NCI-H1105 (cell line): ENCODE results near the gene ANAPC1.
"Not testable (repeated sequence)": the region's sequence is repeated elsewhere in the genome, so short reads cannot be mapped to it uniquely, and the experiment has no call there.

ENCODE experiments used
- DNase-seq: peaks from one replicate; lab custom pipeline; 2025; lab: John Stamatoyannopoulos, UW

Gene ANAPC1

DNA sequence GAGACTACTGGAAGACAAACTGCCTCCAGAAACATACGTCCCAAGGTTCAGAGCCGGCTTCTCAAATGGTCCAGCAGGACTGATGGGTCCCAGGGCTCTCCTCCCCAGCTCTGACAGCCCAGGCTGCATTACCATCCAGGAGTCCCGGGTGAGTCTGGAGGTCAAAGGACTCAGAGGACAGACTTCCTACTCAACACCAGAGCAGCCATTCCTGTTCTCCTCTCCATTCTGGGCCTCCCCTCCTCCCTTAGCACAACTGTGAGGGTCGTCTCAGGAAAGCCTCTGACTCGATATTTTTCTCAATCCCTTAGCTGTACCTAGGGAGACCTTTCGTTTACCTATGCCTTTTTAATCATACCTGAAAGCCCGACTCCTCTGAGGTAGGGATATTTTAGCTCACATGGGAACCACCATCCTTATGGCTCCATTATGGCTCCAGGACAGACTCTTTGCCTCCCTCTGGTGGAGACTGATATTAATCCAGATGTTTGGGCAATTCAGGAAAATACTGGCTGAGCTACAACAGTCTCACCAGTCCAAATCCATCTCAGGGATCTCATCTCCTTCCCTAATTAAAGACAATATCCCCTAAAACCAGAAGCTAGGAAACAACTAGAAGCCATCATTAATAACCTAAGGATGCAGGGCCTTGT is 70.9 kb downstream of the ANAPC1 start:
- DNase-seq, result not testable (repeated sequence)

DNA sequence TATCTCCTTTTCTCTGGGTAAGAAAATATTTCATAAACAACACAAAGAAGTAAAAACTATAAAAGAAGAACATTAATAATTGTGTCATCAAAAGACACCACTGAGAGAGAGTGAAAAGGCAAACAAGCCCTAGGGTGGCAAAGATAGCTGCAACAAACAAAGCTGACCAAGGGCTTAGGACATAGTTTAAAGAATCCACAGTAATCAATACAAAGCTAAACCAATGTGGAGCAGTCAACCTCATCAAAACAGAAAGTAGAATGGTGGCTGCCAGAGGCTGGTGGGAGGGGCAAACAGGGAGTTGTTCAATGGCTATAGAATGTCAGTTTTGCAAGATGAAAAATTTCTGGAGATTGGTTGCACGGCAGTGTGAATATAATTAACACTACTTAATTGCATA is 93.4 kb downstream of the ANAPC1 start:
- not testable (repeated sequence) for DNase-seq

DNA sequence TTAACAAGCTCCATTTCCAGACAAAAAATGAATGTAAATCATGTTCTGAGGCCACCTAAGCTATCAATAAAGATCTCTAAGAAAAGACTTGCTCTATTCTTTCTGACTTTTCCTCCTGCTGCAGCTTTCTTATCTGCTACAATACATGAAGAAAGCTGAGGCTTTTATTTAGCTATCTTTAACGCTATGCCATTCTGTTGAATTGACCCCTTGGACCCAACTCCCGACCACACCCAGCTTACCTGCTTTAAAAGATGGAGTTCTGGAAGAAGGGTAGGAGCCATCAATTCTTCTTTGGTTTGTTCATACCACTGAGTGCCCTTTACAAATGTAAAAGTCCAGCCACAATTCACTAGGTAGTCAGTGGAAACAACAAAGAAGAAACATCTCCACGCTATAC is 99.9 kb downstream of the ANAPC1 start:
- DNase-seq, result not testable (repeated sequence)

DNA sequence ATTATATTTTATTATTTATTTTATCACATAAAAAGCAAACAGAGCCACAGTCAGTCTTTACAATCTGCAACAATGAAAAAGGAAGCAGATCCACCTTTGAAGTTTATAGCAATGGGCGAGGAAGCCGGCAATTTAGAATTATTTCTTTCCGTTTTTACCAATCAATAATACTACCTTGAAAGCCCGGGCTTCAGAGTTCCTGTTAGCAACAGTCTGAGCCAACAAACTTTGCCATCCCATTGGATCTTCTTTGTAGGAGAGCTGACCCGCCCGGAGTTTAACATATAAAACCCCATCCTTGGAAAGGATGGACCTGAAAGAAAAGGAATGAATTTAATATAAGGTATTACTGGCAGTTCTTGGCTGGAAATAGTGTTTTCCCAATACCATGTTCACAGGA is 101.8 kb downstream of the ANAPC1 start:
- DNase-seq, result not testable (repeated sequence)

DNA sequence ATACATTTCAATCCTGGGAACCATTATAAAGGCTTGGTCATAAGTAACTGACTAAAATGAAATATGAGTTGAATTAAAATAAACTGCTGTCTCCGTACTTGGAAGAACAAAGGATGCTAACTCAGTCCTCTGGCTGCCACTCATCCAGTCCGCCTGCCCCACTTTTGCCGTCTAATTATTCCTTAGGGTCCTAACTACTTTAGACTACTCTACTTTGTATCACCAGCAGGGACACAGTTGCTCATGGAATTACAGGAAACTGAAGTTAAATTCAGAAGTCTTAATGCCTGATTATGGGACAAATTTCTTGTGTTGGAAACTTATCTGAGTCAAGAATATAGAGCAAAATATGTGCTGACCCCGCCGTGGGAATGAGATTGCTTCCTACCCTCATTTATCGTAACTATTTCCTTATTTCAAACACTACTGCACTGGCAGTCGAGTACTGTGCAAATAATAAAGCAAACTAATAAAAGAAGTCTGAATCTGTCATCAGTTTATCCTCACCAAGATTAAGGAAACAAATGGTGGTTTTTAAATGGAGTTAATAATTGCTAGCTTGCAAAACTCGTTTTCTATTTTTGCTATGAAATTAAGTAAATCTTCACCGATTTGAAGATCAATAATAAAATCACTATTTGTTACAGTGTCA is 102.4 kb downstream of the ANAPC1 start:
- DNase-seq, result not testable (repeated sequence)

DNA sequence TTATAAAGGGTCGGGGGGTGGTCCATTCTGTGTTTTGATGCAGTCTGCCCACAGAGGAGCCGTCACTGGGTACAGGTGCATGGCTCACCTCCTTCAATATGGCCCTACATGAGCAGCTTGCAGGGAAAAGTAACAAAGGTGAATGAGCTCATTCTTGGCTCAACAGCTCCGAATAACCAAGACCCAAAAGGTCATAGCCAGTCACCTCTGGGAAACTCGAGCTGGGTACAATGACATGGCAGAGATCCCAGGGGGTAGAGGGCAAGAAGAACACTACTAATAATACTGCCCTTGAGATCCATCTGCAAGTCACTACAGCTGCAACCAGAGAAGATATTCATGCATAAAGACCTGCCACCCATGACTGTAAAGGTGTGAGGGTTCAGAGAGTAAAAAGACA is 106.8 kb downstream of the ANAPC1 start:
- not testable (repeated sequence) for DNase-seq

DNA sequence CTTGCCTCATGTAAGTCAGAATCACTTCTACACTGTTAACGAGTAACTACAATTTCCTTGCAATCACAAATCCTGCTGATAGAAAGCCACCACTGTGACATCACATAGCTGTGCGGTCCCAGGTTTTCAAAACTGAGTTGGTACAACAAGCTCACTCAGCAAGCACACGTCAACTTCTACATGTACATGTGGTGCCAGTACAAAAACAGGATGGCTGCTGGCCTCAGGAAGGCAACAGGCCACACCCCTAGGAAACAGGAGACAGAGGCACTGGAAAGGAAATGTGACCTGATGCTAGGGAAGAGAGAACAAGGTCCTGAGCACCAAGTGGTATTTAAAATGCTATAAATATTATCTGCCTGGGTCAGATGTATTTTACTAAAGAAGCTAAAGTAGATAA is 107.7 kb downstream of the ANAPC1 start:
- not testable (repeated sequence) for DNase-seq

DNA sequence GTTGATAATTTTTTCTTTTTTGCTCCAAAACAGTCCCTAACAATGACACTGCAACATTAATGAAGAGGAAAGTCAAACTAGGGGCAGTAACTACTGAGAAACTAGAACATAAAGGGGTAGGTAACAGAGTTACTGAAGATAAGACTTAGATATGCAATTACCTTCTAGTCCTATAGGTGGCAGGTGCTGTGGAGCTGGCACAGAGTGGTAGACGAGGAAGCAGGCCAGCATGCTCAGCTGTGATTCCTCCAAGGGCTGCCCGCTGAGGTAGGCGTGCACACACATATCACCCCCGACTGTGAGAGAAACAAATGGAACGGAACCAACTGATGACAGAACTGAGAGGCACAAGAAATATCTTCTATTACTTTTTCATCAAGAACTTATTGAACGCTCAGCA is 111.8 kb downstream of the ANAPC1 start:
- DNase-seq, result not testable (repeated sequence)

DNA sequence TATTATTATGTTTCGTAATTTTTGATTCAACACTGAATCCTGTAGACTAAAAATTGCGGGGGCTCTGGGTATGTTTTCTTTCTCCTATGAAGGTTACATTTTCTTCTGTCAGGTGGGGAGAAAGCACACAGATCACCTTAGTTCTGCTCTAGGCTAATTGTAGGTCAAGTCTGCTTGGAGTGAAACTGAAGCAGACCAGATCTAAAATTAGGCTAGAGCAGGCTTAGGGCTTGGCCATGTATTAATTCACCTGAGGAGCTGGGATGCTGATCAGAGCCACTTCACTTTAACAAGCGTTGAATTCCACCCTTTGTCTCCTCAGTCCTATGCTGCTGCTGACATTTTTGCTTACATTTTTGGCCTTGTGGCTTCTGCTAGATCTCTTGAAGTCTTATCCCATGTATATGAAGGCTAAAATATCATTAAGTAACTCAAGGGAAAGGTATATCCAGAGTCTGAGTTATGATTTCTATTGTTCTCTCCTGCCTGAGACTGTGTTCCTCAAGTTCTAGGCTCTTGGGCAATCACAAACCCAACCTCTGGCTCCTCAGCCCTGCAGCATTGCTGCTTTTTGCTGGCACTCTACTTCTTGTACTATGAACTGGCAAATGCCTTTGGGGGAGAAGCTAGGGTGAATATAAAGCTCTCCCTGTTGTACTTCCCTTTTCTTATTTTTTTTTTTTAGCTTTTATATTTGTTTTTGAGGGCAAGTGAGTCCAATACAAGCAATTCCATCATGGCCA is 112.9 kb downstream of the ANAPC1 start:
- DNase-seq, result not testable (repeated sequence)

DNA sequence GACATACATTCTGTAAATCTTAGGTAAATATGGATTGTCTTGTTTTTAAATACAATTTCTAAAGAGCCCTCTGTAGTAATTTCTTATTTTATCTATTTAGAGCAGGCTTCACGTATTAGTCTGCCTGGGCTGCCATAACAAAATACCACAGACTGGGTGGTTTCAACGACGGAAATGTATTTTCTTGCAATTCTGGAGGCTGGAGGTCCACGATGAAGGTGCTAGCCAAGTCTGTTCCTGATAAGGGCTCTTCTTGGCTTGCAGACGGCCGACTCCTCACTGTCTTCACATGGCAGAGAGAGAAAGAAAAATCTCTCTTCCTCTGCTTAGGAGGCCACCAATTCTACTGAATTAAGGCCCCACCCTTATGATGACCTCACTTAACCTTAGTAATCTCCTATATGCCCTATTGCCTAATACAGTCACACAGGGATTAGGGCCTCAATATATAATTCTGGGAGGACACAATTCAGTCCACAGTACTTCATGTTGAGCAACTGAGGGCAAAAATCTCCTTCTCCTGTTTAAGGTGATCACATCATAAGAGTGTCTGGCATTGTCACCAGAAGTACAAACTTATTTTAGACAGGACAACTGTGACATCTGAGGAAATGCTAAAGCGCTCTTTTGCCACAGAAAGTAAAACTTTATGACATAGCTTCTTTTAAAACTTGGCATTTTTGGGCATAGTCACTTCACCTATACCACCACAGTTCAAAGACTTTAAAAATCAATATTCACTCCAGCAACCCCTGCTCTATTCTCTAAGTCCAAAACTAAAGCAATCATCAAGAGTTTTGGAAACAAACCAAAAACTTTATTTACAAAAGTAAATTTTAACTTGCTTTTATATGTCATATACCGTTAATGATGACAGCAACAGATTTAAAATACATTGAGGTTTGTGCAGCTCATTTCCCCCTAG is 115.5 kb downstream of the ANAPC1 start:
- not testable (repeated sequence) for DNase-seq

DNA sequence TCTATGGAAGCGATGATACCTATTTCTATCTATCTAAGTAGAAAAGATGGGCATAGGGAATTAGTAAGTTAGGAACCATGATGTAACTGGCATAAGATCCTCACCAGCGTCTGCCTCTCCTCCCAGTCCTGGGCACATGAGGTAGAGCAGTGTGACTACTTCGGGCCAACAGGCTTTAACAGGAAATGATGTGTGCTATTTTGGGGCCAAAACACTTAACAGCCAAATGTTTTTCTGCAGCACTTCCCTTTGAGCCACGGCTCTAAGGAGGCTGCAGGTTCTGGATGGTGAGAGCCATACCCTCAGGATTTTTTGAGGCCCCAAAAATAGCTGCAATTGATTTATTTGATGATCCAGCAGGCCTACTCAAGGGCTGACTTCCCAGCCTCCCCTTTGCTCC is 116.9 kb downstream of the ANAPC1 start:
- not testable (repeated sequence) for DNase-seq

DNA sequence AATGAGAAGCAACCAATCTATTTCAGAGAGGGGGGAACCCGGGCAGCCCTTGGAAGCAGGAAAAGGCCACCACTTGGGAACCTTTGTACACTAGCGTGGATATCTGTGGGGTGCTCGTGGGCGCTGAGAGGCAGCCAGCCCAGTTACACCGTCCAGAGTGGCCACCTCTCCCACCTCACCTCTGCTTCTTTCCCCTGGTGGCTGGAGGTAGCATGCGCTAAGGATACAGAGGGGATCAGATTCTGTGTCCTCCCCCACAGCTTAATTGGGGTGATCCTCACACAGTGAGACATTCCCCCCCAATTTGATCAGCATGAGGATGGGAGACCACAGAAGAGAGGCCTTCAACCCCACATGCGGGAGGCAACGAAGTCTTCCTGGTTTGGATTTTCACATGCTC is 117.7 kb downstream of the ANAPC1 start:
- not testable (repeated sequence) for DNase-seq

DNA sequence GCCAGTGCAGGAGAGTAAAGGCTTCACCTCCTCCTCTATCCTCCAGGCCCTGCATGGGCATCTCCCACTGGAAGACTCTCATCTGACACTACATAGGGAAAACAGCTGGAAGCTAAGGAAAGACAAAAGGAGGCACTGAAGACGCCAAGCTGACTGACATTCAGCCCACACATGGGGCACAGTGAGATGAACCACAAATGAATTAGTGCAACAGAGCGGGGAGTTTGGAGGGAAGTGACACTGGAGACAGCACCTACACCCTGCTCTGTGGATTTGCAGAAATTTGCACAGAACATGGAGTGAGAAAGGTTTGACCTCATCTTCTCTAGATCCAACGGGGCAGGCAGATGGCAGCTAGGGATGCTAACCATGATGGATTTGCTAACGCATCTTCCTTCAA is 119.8 kb downstream of the ANAPC1 start:
- not testable (repeated sequence) for DNase-seq

DNA sequence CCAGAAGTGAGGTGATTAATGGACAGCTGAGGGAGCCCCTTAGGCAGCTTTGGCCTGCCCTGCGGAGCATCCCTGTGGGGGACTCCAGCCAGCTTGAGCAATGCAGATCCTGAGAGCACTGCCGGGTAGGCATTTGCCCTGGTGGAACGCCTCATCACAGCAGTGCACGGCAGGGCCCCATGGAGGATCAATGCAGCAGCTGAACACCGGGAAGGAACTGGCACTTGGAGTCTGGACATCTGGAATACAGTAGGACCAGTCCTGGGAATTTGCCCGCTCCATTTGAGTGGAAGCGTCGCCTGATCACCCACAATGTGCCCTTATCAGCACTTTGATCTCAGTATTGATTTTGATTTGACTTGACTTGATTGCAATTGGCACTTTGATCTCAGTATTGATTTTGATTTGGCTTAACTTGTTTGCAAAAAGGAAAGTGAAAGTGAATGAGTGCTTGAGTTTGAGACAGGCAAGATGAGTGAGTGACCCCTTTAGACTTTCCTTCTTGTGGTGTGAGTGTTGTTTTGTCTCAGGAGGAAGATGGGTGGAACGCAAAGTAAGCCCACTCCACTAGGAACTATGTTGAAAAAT is 123.2 kb downstream of the ANAPC1 start:
- DNase-seq, result not testable (repeated sequence)

DNA sequence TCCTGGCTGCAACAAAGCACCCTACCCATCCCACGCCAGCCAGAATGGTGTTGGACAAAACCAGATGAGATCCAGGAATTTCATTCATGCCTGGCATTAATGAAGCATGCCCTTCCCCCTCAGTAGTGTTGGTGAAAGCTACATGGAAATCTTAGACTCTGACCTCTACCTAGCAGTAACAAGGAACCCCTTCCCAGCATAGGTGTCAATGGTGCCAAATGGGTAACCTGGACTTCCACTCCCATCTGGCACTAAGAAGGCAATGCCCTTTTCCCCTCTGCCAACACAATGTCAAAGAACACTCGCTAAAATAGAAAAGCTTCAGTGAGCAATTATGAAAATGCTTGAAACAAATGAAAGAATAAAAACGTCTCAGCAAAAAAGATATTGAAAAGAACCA is 131.5 kb downstream of the ANAPC1 start:
- not testable (repeated sequence) for DNase-seq

DNA sequence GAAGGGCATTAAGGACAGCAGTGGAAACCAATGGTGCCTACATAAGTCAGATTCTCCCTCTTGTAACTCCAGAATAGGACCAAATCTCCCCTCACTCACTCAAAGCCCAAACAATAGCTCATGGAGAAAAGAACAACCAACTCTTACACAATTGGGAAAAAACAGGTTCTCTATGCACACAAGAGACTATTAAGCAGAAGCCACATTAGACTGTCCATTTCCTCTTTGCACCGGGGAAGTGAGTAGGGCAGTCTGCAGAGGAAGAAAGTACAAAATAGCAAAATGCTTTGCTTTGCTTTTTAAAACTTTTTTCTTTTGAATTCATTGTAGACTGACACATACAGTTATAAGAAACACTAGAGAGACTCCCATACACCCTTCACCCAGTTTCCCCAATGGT is 133.4 kb downstream of the ANAPC1 start:
- not testable (repeated sequence) for DNase-seq

DNA sequence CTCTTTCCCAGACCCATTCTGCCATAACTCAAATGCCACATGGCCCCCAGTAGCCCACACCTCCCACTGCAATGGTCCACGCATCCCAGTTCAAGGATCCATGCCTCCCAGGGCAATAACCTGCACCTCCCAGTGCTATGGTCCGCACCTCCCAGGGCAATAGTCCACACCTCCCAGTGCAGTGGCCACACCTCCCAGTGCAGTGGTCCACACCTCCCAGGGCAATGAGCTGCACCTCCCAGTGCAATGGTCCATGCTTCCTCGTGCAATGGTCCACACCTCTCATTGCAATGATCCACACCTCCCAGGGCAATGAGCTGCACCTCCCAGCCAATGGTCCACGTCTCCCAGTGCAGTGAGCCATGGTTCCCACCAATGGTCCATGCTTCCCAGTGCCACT is 135.6 kb downstream of the ANAPC1 start:
- DNase-seq, result not testable (repeated sequence)

DNA sequence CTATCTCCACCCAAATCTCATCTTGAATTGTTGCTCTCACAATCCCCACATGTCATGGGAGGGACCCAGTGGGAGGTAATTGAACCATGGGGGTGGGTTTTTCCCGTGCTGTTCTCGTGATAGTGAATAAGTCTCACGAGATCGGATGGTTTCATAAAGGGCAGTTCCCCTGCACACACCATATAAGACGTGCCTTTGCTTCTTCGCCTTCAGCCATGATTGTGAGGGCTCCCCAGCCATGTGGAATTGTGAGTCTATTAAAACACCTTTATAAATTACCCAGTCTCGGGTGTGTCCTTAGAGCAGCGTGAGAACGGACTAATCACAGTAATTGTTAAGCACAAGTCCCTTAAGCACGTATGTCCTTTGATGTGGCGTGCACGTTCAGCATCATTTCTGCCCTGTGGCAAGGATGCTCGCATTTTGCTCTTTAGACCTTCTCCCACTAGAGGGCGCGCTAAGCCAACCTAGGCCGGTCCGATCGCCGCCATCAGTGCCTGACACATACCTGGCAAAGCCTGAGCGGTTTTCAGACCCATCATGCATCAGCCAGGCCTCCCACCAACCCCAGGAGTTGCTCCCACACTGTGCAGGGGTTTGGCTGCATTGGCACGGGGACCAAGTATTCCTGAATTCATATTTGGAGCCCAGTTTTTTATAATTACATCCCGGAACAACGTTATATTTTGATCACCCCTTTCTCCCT is 136.4 kb downstream of the ANAPC1 start:
- DNase-seq, result not testable (repeated sequence)

DNA sequence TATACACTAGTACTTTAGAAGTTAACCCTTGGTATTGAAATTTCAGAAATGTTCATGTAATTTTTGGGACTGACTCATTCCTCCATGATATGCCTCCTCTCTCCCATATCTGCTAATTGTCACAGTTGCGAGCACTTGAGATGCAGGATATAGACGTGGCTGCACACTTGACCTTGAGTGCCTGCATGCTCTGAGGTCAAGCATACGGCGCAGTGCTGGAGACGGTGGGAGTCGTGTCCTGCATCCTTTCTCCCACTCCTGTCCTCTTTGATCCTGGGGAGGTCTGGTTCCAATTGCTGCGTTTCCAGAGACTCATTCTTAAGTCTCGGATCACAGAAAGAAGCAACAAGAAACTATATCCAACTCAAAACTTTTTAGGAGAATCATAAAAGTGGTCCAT is 139.2 kb downstream of the ANAPC1 start:
- DNase-seq, result not testable (repeated sequence)

DNA sequence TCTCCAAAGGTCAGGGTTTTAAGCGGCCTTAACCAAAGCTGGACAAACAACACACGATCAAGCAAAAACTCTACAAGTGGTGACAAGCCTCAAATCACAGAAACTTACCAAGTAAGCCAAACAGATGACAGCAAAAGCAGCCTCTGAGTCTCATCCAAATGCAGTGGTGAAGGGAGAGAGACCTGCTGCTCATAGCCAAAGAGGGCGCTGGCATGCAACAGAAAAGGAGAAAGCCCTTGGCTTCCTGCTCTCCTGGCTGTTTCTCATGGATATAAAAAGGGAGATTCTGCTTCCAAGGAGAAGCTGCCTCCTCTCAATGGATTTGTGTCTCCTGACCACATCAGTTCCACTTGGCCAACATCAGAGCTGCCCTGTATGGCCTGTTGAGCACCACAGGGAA is 142.5 kb downstream of the ANAPC1 start:
- not testable (repeated sequence) for DNase-seq
